ENCODE results near the gene PRG2.
"Not testable (repeated sequence)": the region's sequence is repeated elsewhere in the genome, so short reads cannot be mapped to it uniquely, and the experiment has no call there.

Gene PRG2

GRCh38 chr11:57418131-57418530 is 27.7 kb upstream of the PRG2 start:
- DNase-seq, result no peak

GRCh38 chr11:57417056-57417455 is 26.6 kb upstream of the PRG2 start:
- no peak for DNase-seq

GRCh38 chr11:57416436-57416835 is 26.0 kb upstream of the PRG2 start:
- DNase-seq, result no peak

- no peak for DNase-seq
Observed at GRCh38 chr11:57414612-57415212, 24.3 kb upstream of the PRG2 start.

- no peak for DNase-seq
Observed at GRCh38 chr11:57413681-57414080, 23.2 kb upstream of the PRG2 start.

GRCh38 chr11:57410287-57410686 is 19.8 kb upstream of the PRG2 start:
- peak; percentile 89 for DNase-seq

GRCh38 chr11:57409321-57410100 is 19.1 kb upstream of the PRG2 start:
- DNase-seq, result no peak

GRCh38 chr11:57408771-57409170 is 18.3 kb upstream of the PRG2 start:
- no peak for DNase-seq

- no peak for DNase-seq
Observed at GRCh38 chr11:57407941-57408475, 17.6 kb upstream of the PRG2 start.

- no peak for DNase-seq
Observed at GRCh38 chr11:57407010-57407920, 16.8 kb upstream of the PRG2 start.

- peak; percentile 22 for DNase-seq
Observed at GRCh38 chr11:57406337-57406904, 16.0 kb upstream of the PRG2 start.

- DNase-seq, result no peak
Observed at GRCh38 chr11:57405271-57405860, 14.9 kb upstream of the PRG2 start.

- no peak for DNase-seq
Observed at GRCh38 chr11:57403802-57404147, 13.3 kb upstream of the PRG2 start.

GRCh38 chr11:57403003-57403801 is 12.8 kb upstream of the PRG2 start:
- DNase-seq, result not testable (repeated sequence)

- DNase-seq, result no peak
Observed at GRCh38 chr11:57402188-57403002, 11.9 kb upstream of the PRG2 start.

GRCh38 chr11:57399972-57400578 is 9.6 kb upstream of the PRG2 start:
- no peak for DNase-seq

- DNase-seq, result no peak
Observed at GRCh38 chr11:57399221-57399620, 8.8 kb upstream of the PRG2 start.

- DNase-seq, result no peak
Observed at GRCh38 chr11:57397394-57397990, 7.0 kb upstream of the PRG2 start.

- DNase-seq, result no peak
Observed at GRCh38 chr11:57396744-57397143, 6.3 kb upstream of the PRG2 start.
